RWPE2 (cell line): ENCODE results near the gene MSI2.

Source experiments
- ATAC-seq: fragments of 200-7000 bp; cut with Tn5 transposase; 3 replicates; pipeline ENCODE4 v1.9.1; 2021; ENCODE audit warnings: low read depth
- DNase-seq: peaks from one replicate; pipeline ENCODE4 v3.0.0-alpha.2; 2020; ENCODE audit warnings: low spot score
- H3K27ac ChIP-seq: fragments of 450-650 bp; 2 replicates; pipeline ENCODE4 v1.5.1; 2017; ENCODE audit warnings: mild to moderate bottlenecking; ENCODE audit not compliant: poor library complexity, severe bottlenecking
- H3K27me3 ChIP-seq: fragments of 250-450 bp; sonication (Bioruptor Pico); 2 replicates; pipeline ENCODE4 v1.5.1; 2021; ENCODE audit warnings: mild to moderate bottlenecking, moderate library complexity; ENCODE audit not compliant: insufficient read depth, poor library complexity, severe bottlenecking
- H3K36me3 ChIP-seq: fragments of 250-450 bp; sonication (Bioruptor Pico); 2 replicates; pipeline ENCODE4 v1.5.1; 2020; ENCODE audit warnings: low read depth, mild to moderate bottlenecking, moderate library complexity
- H3K4me1 ChIP-seq: fragments of 250-450 bp; sonication (Bioruptor Pico); 2 replicates; pipeline ENCODE4 v1.5.1; 2021; ENCODE audit warnings: mild to moderate bottlenecking, moderate library complexity; ENCODE audit not compliant: insufficient read depth, poor library complexity, severe bottlenecking
- H3K4me3 ChIP-seq: fragments of 250-450 bp; sonication (Bioruptor Pico); 2 replicates; pipeline ENCODE4 v1.5.1; 2021; ENCODE audit warnings: mild to moderate bottlenecking, moderate library complexity; ENCODE audit not compliant: severe bottlenecking
- H3K9me3 ChIP-seq: fragments of 250-450 bp; sonication (Bioruptor Pico); 2 replicates; pipeline ENCODE4 v1.5.1; 2021; ENCODE audit warnings: mild to moderate bottlenecking, moderate library complexity; ENCODE audit not compliant: severe bottlenecking
- CTCF ChIP-seq: fragments of 450-650 bp; IDR thresholded peaks from one replicate; pipeline ENCODE4 v1.5.1; 2017; ENCODE audit warnings: mild to moderate bottlenecking, moderate library complexity; ENCODE audit not compliant: poor library complexity, severe bottlenecking

The MSI2 gene

GRCh38 chr17:57522042-57523005 is 266.0 kb downstream of the MSI2 start:
- H3K27me3 ChIP-seq = no peaks in the 10 kb centered on the region
- H3K4me1 ChIP-seq = peaks cover 20% of the 10 kb centered on the region
- no peaks in the 10 kb centered on the region; the same call in 1 of the 2 replicates for H3K36me3 ChIP-seq
- no peak for DNase-seq
- H3K4me3 ChIP-seq = no peak overlapping the region
- ATAC-seq = no peak
- H3K27ac ChIP-seq = no peak overlapping the region
- H3K9me3 ChIP-seq = peaks cover 2% of the 10 kb centered on the region
- TF ChIP-seq CTCF = no peak

GRCh38 chr17:57523926-57524632 is 267.8 kb downstream of the MSI2 start:
- no peak for TF ChIP-seq CTCF
- ATAC-seq (peak; percentile 82), DNase-seq (peak; percentile 88)
- Histone ChIP-seq H3K9me3 (peaks cover 2% of the 10 kb centered on the region), H3K27me3 (no peaks in the 10 kb centered on the region), H3K4me3 (no peak overlapping the region), H3K27ac (peak overlapping the region; percentile 49), H3K4me1 (peaks cover 18% of the 10 kb centered on the region), H3K36me3 (no peaks in the 10 kb centered on the region; the same call in 1 of the 2 replicates)

- peaks cover 16% of the 10 kb centered on the region for H3K4me1 ChIP-seq
- no peak overlapping the region for H3K4me3 ChIP-seq
- TF ChIP-seq CTCF = no peak
- H3K27ac ChIP-seq = peak overlapping the region; percentile 49
- no peaks in the 10 kb centered on the region; the same call in 1 of the 2 replicates for H3K36me3 ChIP-seq
- DNase-seq (no peak), ATAC-seq (no peak)
- no peaks in the 10 kb centered on the region for H3K27me3 ChIP-seq
- peaks cover under 1% of the 10 kb centered on the region for H3K9me3 ChIP-seq
Observed at GRCh38 chr17:57524839-57525568, 268.7 kb downstream of the MSI2 start.

GRCh38 chr17:57527221-57528057 is 271.1 kb downstream of the MSI2 start:
- DNase-seq = no peak
- Histone ChIP-seq H3K4me1 (peaks cover 19% of the 10 kb centered on the region), H3K27ac (no peak overlapping the region), H3K4me3 (no peak overlapping the region), H3K27me3 (no peaks in the 10 kb centered on the region), H3K36me3 (no peaks in the 10 kb centered on the region; the same call in 1 of the 2 replicates), H3K9me3 (no peaks in the 10 kb centered on the region)
- TF ChIP-seq CTCF = no peak
- ATAC-seq = no peak
